ENCODE data around the gene ZNF800. TPM values are rescaled to one million over a fixed set of nuclear protein-coding genes. Genes with fewer than 3 reads are reported as not detected.
A peak's percentile ranks its signal among the peaks of the same experiment; 100 is the strongest.
"Not testable (repeated sequence)": the region's sequence is repeated elsewhere in the genome, so short reads cannot be mapped to it uniquely, and the experiment has no call there.

The ZNF800 gene, protein sequence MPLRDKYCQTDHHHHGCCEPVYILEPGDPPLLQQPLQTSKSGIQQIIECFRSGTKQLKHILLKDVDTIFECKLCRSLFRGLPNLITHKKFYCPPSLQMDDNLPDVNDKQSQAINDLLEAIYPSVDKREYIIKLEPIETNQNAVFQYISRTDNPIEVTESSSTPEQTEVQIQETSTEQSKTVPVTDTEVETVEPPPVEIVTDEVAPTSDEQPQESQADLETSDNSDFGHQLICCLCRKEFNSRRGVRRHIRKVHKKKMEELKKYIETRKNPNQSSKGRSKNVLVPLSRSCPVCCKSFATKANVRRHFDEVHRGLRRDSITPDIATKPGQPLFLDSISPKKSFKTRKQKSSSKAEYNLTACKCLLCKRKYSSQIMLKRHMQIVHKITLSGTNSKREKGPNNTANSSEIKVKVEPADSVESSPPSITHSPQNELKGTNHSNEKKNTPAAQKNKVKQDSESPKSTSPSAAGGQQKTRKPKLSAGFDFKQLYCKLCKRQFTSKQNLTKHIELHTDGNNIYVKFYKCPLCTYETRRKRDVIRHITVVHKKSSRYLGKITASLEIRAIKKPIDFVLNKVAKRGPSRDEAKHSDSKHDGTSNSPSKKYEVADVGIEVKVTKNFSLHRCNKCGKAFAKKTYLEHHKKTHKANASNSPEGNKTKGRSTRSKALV
- 10 to 100 TPM in 1 of 3 donors, 1 to 10 TPM in 2; 4.8 to 12.1 (median 6.6) TPM for polyA plus RNA-seq

DNA sequence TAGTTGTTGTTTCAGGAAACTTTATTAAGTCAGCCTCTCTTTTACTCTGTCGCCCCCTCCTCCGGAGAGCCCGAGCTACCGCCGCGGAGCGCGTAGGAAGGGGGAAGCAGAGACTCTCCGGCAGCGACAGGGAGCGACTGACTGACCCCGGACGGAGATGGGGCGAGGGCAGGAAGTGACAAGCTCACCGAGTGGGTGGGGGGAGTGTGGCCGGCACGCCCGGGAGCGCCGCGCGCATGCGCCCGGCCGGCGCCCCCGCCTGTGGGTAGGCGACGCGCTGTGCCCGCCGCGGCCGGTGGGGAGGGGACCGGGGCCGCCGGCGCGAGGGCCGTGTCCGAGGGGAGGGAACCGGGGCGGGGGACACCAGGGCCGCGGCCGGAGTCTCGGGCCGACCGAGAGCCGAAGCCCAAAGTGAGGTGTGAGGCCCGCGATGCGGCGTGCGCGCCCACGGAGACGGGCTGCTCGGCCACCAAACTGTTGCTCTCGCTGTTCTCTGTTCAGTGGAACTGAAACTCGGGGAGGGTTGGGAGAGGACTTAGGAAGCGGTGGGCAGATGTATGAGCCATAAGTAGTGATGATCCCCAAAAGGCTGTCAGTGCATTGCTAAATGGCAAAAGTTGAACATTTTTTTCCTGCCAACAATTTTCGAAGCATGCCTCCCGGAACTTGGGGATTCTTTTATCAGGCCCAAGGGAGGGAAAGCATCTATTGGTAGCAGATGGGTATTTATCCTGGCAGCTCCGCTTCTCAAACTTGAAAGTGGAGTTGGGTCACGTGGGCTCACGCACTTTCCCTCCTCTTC, at the start of gene ZNF800:
ZNF800 (minus strand) TSS at position 143 of the 802 bp plus-strand sequence. CDS start 1,151 bp downstream, outside the sequence.
- 0 to 1% (median 1%) methylated on average over 43 to 67 of the region's 67 CpGs for WGBS, 3 donors
- peak within 1 kb of the TSS; percentile 82 for H3K27ac ChIP-seq (ENCODE audit: low read depth, low read length)

DNA sequence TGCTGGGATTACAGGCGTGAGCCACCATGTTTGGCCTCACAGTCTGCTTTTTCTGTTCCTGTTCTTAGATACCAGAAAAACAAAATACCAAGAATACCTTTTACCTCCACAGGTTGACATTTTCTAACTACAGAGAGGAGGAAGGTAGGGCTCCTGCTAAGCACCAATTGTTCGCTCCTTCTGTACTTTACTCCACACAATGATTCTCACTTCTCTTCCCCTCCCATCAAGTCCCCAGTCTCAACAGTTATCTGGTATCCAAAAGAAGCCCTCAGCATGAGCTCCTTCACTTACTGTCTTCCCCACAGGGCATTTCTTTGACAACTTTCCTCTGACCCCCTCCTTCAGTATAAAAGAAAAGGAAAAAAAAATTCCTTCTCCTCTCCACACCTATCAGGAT, 47.7 kb upstream of the ZNF800 start:
- no peak overlapping the region for H3K27ac ChIP-seq (ENCODE audit: low read depth, low read length)
- 94 to 98% (median 98%) methylated on average over 2 of the region's 2 CpGs for WGBS, 3 donors

DNA sequence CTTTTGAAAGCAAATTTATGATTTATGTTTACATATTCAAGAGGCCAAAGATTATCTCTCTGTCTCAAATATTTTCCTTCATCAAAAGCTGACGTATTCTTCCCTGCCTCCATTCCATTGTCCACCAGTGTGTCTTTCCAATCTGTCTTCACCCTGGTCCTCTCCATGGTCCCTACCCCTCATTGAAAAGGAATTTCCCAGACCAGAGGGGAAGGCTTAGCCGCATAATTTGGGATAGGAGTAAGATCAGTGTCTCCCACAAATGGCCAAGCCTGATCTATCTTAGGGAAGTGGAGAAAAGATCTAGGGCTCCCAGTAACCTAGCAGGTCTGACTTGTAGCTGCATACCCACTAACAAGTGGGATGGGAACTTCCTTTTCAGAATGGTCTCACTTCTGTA, 46.3 kb upstream of the ZNF800 start:
- 66 to 73% (median 69%) methylated on average over 2 of the region's 2 CpGs for WGBS, 3 donors
- no peak overlapping the region for H3K27ac ChIP-seq (ENCODE audit: low read depth, low read length)

DNA sequence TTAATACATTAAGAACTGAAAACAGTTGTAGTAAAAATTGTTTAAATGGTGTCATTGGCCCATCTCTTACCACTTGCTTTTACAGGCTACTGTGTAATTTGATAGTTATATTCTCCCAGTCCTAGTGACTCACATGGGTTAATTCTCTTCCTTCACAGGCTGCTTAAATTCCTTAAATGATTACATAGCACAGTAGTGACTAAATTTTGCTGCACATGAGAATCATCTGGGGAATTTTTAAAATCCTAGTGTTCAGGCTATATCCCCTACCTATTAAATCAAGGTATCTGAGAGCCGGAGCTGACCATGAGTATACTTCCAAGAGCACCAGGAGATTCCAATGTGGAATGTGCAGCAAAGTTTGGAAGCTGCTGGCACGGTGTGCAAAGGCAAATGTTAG, 45.3 kb upstream of the ZNF800 start:
- WGBS, 3 donors: 53 to 60% (median 54%) methylated on average over 2 of the region's 2 CpGs
- H3K27ac ChIP-seq (ENCODE audit: low read depth, low read length): no peak overlapping the region

DNA sequence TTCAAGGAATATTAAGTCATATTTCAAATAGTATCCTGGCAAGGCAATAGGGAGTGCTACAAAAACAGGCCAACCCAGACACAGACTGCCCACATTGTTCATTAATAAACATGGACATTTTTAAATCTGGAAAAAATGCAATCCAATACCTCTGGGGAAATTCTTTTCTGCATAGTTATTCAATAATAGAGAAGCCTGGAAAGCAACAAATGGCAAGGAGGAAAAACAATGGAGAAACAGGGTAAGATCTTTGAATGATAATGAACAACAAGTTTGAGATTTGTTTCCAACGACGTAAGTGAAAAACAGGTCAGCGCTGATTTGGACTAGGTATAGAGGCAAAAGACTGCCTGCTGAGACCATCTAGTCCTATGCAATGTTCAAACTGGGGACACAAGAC, 44.7 kb upstream of the ZNF800 start:
- 77 to 89% (median 79%) methylated on average over 3 of the region's 3 CpGs for WGBS, 3 donors
- no peak overlapping the region for H3K27ac ChIP-seq (ENCODE audit: low read depth, low read length)

DNA sequence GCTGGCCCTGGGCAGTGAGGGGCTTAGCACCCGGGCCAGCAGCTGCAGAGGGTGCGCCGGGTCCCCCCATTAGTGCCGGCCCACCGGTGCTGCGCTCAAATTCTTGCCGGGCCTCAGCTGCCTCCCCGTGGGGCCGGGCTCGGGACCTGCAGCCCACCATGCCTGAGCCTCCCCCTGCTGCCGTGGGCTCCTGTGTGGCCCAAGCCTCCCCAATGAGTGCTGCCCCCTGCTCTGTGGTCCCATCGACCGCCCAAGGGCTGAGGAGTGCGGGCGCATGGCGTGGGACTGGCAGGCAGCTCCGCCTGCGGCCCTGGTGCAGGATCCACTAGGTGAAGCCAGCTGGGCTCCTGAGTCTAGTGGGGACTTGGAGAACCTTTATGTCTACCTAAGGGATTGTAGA, 36.8 kb upstream of the ZNF800 start:
- WGBS, 3 donors: 91 to 94% (median 93%) methylated on average over 17 to 18 of the region's 18 CpGs
- not testable (repeated sequence) for H3K27ac ChIP-seq (ENCODE audit: low read depth, low read length)

DNA sequence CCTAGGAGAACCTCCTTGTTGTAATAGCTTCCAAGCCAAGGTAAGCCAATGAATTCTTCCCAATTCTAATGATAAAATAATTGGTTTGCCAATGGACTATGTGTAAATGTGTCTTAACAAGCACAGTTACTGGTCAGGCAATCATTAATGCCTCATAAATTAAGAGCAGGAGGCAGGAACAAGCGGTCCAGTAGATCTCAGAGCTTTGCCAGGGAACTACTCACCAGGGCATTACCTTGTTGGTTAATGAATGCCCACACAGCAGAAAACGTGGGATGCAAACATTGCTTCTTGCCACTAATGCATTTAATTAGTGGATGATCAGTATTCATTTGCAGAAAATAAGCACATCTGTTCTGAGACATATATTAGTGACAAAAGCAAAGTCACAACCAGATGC, 26.7 kb upstream of the ZNF800 start:
- WGBS, 3 donors: 67 to 78% (median 76%) methylated on average over 2 of the region's 2 CpGs
- H3K27ac ChIP-seq (ENCODE audit: low read depth, low read length): no peak overlapping the region

DNA sequence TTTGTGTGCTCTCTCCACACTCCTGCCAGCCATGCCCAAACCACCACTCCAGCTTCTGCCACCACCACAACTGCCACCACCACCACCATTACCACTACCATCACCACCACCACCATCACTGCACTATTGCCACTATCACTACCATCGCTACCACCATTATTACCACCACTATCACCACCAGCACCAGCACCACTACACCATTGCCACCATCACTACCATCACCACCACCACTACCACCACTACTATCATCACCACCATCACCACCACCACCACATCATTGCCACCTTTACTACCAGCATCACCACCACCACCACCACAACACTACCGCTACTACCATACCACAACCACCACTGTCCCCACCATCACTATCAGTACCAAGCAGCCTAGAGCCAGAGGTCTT, 26.0 kb upstream of the ZNF800 start:
- 42 to 52% (median 50%) methylated on average over 2 of the region's 2 CpGs for WGBS, 3 donors

DNA sequence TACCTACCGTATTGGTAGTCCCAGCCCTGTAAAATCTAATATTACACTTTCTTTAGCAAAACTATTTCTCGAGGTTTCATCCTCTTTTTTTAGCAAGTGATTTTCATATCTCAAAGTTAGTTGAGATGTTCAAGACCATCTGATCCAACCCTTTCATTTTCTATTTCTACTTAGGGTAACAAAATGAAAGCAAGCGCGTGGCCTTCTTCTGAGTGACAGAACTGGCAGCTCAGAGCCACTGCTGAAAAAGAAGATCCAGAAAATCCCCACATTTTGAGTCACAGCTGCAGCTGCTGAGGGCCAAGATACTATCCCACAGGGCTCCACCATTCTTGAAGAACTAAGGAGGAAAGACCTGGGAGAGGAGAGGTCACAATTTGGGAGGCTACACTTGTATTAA, 24.8 kb upstream of the ZNF800 start:
- WGBS, 3 donors: 82 to 89% (median 87%) methylated on average over 4 of the region's 4 CpGs

More for the DNA sequence above, 26.0 kb upstream of the ZNF800 start:
- no peak overlapping the region for H3K27ac ChIP-seq (ENCODE audit: low read depth, low read length)

DNA sequence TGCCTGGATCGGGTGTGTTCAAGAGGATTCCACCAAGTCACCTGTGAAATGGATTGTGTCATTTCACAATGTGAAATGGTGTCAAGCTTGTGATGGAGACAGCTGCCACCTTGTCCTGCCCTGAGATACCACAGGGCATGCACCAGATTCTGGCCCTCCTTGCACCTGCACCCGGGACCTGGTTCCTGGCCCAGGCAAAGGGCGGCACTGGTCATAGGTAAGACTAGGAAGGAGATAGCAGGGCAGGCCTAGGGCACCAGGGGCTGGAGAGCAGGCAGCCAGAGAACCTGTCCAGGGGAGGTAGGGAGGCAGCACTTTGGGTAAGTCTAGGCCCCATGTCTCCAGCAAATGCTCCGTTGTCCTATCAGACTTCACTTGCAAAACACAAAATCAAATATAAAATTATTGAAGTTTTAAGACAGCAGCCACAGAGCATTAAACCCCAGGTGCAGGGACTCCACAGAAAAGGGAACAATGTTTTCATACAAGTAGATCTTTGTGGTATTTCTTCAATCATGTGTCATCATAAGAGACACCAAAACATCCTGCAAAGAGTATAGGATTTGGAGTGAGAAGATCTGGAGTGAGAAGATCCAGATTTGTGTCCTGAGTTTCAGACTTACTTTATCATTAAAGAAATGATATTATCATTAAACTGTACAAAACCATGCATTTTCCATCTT, 22.7 kb upstream of the ZNF800 start:
- H3K27ac ChIP-seq (ENCODE audit: low read depth, low read length): no peak overlapping the region
- 88 to 98% (median 95%) methylated on average over 4 of the region's 4 CpGs for WGBS, 3 donors

More for the DNA sequence above, 24.8 kb upstream of the ZNF800 start:
- no peak overlapping the region for H3K27ac ChIP-seq (ENCODE audit: low read depth, low read length)

DNA sequence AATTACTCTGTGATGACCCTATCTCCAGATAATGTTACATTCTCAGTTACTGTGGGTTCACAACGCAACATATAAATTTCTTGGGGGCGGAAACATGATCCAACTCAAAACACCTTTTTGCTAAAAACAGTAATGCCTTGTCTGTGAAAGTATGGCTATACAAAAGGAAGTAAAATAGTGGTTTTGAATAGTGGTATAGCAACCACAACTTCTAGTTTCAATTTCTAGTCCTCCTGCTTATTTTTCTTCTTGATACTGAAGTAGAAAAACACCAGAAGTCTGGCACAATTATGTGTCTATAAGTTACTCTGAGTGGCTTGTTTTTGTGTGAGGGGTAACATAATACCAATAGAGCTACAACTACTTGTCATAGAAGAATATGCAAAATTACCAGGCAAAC, 21.5 kb upstream of the ZNF800 start:
- no peak overlapping the region for H3K27ac ChIP-seq (ENCODE audit: low read depth, low read length)
- WGBS, 3 donors: 51 to 85% (median 65%) methylated on average over 2 of the region's 2 CpGs

DNA sequence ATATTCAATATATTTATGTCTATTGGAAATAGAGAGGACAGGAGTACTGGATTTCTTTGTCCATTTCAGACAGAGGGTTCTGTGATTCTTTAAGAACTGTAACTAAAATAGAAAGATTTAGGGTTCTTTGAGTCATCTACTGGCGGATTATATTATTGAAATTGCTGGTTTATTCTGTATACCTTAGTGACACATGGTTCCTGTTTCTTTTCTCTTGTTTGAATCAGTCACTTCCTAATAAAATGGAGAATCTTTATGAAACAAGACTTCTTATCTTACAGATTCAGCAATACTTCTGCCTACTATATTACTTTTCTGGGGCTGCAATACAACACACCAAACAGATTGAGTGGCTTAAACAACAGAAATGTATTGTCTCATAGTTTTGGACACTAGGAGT, 20.8 kb upstream of the ZNF800 start:
- 77 to 89% (median 79%) methylated on average over 1 of the region's 1 CpG for WGBS, 3 donors
- H3K27ac ChIP-seq (ENCODE audit: low read depth, low read length): no peak overlapping the region

DNA sequence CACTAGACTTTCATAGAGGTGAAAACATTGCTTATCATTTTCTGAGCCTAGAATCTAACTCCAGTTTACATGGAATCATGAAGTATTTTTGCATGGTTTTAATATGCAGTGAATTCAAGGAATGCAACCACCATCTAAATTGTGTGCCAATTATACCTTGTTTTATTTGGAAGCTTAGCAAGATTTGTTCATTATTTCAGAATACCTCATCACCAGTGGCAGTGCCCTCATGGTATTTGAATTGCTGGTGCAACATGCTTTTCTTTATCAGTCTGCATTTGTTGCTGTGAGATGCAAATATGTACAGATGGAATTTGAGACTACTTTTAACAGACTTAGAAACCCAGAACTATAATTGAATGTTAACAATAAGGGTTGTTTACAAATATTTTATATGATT, 18.7 kb upstream of the ZNF800 start:
- no peak overlapping the region for H3K27ac ChIP-seq (ENCODE audit: low read depth, low read length)

DNA sequence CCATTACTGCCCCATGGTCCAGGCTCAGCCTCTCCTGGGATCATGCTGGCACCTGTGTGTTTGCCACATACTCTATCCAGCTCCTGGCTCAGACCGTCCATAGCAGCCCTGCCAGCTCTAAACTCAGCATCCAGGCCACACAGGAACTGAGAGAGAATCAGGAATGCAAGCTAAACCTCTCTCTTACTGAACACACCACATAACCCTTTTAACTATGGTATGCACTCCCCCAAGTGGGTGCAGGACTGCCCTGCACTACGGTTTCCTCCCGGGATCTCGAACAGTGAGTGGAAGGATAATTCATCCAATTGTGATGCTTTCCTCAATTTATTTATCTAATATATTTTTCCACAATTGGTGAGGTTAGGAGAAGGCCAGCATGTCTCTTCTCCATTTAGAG, 17.1 kb upstream of the ZNF800 start:
- WGBS, 3 donors: 61 to 75% (median 72%) methylated on average over 4 of the region's 4 CpGs
- H3K27ac ChIP-seq (ENCODE audit: low read depth, low read length): no peak overlapping the region

DNA sequence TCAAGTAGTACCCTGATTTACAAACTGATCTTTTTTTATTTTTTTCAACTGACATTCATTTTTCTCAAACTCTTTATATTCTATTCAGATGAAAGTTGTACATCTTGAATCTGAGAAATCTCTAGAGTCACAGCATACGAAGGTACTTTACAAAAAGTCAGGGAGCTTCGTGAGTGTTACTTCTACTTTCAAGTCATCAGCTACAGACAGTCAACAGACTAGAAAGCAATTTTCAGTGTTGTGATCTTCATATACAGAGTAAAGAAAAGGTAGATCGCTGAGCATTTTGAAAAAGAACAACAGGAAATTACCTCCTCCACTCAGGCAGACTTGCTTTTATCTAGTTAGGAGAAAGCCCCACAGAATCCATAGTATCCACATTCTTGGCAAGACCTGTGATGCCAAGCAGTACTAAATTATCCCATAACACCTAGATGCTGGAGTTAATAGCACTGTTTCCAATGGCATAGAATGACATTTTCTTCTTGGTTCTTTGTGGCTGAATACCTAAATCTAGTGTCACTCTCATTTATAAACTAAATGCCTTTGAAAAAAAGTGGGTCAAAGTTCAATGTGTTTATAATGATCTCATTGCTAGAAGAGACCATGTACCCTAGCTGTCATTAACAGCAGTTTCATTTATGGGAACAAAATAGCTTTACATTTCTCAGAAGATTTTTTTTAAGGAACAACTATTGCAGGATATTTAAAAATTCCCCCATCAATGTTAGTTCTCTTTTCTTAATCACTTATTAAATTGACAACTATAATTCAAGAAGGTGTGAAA, 12.0 kb upstream of the ZNF800 start:
- 48 to 60% (median 50%) methylated on average over 3 of the region's 3 CpGs for WGBS, 3 donors
- no peak overlapping the region for H3K27ac ChIP-seq (ENCODE audit: low read depth, low read length)

DNA sequence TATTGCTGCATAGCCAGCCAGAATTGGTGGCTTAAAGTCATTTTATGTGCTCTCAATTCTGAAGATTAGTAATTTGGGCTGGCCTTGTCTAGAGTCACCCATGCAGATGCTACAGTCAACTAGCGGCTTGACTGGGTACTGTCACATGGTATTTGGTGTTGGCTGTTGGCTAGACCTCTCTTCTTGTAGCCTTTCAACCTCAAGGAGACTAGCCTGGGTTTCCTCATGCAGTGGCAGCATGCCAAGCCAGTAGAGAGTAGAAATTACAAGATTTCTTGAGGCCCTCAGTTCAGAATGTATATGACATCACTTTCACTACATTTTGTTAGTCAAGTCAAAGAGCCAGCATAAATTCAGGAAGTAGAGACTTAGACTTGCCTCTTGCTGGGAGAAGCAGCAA, 3.7 kb upstream of the ZNF800 start:
- WGBS, 3 donors: 39 to 70% (median 61%) methylated on average over 1 of the region's 1 CpG
- no peak overlapping the region for H3K27ac ChIP-seq (ENCODE audit: low read depth, low read length)

DNA sequence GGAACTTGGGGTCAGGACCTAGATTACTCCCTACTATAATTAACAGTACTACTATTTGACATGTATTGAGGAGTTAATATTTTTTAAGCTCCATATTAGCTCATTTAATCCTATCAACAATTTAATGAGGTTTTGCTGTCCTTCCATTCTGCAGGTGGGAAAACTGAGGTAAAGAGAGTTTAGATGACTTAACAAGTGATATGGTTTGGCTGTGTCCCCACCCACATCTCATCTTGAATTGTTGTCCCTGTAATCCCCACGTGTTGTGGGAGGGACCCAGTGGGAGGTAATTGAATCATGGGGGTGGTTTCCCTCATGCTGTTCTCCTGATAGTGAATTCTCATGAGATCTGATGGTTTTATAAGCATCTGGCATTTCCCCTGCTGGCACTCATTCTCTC, 2.6 kb upstream of the ZNF800 start:
- not testable (repeated sequence) for H3K27ac ChIP-seq (ENCODE audit: low read depth, low read length)
- WGBS, 3 donors: 11 to 23% (median 20%) methylated on average over 1 of the region's 1 CpG
